ENCODE measurements around the gene RENBP. TPM values are rescaled to one million over a fixed set of nuclear protein-coding genes. Genes with fewer than 3 reads are reported as not detected.
"Not testable (repeated sequence)": the region's sequence is repeated elsewhere in the genome, so short reads cannot be mapped to it uniquely, and the experiment has no call there.

Gene RENBP
- 13.9 and 35.9 TPM in 2 replicates for total RNA-seq

DNA sequence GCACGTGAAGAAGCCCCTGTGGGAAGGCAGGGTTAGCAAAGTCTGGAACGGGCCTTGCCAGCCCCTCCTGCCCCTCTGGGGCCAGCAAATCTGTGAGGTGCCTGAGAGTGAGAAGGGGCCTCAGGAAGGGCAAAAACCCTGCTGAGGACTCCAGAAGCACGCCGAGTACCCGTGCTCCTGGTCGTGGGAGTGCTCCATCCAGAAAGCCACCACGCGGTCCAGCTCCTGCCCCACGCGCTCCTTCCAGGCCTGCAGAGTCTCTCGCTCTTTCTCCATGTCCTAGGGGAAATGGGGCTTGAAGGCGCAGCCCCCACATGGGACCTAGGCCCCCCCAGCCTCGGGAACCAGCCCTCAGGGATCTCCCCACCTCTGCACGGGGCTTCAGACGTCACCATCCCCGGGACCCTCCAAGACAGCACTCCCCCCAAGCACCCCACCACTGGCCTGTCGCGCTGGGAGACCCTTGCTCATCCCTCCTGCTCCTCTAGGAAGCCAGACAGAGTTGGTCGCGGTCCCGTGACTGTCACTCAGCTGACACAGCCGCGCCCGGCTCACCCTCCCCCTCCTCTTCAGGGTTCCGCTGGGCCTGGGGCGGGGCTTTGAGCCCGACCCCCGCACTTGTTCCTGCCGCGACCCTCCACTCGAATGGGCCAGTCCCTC lies at the start of gene RENBP:
TSS of gene RENBP (minus strand) at position 504 of the 660 bp plus-strand sequence. CDS start at position 471, 33 bp downstream.
- peak in 1 of 2 donors; percentile 64 for DNase-seq (ENCODE audit: low read depth in 2 of 2)

- no peak for DNase-seq (ENCODE audit: low read depth in 2 of 2)
Measured at GRCh38 chrX:153993978-153994377, 49.5 kb upstream of the RENBP start.

GRCh38 chrX:153993079-153993478 lies 48.6 kb upstream of the RENBP start:
- DNase-seq (ENCODE audit: low read depth in 2 of 2) = no peak

DNA sequence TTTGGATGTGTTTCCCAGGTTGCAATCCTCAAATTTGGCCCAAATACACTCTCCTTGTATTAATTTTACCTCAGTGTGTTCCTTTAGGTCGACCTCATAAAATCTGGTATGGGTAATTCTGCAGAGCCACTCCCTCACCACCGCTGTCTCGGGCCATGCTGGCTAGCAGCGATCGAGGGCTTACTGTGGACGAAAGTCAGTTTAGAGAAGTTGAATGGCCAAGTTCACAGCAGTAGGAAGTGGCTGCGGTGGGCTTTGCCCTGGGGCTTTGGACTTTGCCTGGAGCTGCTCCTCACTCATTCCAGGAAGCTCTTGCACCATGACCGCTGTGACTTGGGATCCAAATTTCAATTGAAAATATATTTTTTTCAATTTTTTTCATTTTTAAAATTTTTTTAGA lies 47.7 kb upstream of the RENBP start:
- no peak for DNase-seq (ENCODE audit: low read depth in 2 of 2)

DNA sequence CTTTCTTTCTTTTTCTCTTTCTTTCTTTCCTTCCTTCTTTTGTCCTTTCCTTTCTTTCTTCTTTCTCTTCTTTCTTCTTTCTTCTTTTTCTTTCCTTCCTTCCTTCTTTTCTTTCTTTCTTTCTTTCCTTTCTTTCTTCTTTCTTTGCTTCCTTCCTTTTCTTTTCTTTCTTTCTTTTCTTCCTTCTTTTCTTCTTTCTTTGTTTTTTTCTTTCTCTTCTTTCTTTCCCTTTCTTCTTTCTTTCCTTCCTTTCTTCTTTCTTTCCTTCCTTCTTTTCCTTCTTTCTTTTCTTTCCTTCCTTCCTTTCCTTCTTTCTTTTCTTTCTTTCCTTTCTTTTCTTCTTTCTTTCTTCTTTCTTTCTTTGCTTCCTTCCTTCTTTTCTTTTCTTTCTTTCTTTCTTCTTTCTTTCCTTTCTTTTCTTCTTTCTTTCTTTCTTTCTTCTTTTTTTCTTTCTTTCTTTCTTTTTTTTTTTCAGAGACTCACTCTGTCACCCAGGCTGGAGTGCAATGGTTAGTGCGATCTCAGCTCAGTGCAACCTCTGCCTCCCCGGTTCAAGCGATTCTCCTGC lies 46.7 kb upstream of the RENBP start:
- no peak for DNase-seq (ENCODE audit: low read depth in 2 of 2)

GRCh38 chrX:153989973-153990655 lies 45.7 kb upstream of the RENBP start:
- DNase-seq (ENCODE audit: low read depth in 2 of 2) = no peak

DNA sequence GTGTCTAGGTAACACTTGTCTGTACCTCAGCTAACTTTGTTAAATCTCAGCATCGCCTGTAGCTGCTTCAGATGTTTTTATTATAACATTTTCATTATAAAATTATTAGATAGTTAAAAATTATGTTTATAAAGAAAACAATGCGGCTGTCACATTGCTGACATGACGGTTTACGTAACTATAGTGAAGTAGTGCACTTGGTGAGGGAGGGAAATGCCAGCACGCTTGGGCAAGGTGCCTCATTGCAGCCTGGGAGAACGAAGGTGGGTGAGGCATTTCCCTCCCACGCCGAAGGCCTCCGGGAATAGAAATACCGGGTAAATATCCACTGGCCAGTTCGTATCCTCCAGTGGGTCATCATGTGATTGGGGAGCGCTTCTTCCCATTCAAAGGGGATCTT lies 44.0 kb upstream of the RENBP start:
- no peak for DNase-seq (ENCODE audit: low read depth in 2 of 2)

GRCh38 chrX:153984351-153985178 lies 40.1 kb upstream of the RENBP start:
- DNase-seq (ENCODE audit: low read depth in 2 of 2) = peak in 1 of 2 donors; percentile 17

GRCh38 chrX:153983321-153983801 lies 38.9 kb upstream of the RENBP start:
- DNase-seq (ENCODE audit: low read depth in 2 of 2) = no peak

DNA sequence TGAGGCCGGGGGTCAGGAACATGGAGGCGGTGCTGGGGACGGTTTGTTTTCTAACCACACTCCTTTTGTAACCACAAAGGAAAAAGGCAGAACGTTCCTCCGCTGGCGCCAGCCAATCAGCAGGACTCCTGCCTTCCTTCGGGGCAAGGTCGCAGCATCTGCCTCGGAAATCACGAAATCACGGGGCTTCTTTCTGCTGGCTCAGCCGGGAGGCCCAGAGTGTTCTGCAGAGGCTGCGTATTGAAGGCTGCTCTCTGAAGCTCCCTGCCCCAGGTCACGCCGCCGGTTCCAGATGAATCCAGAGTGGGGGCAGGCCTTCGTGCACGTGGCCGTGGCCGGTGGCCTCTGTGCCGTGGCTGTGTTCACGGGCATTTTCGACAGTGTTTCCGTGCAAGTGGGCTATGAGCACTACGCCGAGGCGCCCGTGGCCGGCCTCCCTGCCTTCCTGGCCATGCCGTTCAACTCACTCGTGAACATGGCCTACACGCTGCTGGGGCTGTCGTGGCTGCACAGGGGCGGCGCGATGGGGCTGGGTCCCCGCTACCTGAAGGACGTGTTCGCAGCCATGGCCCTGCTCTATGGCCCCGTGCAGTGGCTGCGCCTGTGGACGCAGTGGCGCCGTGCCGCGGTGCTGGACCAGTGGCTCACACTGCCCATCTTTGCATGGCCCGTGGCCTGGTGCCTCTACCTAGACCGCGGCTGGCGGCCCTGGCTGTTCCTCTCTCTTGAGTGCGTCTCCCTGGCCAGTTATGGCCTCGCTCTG lies 37.5 kb upstream of the RENBP start:
- no peak for DNase-seq (ENCODE audit: low read depth in 2 of 2)

DNA sequence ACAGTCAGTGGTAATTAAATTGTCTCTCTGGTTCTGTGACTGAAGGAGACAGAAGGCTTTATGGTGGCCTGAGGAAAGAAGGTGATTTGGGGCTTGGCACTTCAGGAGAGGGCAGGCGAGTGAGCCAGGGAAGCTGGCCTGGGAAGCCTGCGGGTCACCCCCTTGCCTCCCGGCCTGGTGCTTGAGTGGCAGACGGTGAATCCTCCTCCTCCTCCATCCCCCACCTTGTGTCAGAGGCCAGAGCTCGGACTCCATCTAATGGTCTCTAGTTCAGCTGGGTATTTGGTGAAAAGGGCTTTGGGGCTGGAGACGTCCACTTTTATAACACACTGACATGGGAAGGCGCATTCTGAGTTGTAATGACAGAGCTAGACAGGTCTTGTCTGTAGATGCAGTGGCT lies 36.8 kb upstream of the RENBP start:
- DNase-seq (ENCODE audit: low read depth in 2 of 2) = no peak

DNA sequence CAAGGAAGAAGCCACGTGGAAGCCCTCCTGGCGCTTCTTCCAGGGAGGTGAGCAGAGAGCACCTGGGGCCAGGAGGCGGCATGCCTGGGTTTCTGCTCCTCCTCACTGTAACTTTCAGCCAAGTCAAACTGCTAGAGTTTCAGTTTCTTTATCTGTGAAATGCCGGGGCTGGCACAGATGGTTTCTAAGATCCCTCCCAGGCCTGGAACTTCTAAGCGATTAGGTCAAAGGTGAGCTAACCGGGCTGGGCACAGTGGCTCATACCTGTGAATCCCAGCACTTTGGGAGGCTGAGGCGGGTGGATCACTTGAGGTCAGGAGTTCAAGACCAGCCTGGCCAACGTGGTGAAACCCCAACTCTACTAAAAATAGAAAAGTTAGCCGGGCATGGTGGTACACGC lies 36.0 kb upstream of the RENBP start:
- not testable (repeated sequence) for DNase-seq (ENCODE audit: low read depth in 2 of 2)

DNA sequence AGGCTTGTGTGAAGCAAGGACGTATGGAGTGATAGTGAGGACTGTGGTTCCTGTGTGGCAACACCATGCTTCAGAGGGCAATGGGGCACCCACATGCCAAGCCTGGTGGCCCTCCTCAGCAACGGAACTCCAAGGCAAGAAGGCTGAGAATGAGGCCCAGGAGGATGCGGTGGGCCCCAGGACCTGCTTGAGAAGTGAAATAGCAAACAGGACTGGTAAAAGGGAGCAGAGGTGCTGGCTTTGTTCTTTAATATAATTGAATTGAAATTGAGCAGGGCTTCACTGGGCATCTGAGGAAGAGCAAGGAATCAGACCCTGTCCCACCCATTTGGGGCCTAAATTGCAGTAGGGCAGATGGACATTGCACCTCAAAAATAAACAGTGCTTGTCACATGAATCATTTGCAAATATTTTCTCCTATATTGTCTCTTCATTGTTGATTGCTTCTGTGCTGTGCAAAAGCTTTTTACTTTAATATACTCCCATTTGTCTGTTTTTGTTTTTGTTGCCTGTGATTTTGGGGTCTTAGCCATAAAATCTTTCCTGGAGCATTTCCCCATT lies 30.4 kb upstream of the RENBP start:
- DNase-seq (ENCODE audit: low read depth in 2 of 2) = no peak

DNA sequence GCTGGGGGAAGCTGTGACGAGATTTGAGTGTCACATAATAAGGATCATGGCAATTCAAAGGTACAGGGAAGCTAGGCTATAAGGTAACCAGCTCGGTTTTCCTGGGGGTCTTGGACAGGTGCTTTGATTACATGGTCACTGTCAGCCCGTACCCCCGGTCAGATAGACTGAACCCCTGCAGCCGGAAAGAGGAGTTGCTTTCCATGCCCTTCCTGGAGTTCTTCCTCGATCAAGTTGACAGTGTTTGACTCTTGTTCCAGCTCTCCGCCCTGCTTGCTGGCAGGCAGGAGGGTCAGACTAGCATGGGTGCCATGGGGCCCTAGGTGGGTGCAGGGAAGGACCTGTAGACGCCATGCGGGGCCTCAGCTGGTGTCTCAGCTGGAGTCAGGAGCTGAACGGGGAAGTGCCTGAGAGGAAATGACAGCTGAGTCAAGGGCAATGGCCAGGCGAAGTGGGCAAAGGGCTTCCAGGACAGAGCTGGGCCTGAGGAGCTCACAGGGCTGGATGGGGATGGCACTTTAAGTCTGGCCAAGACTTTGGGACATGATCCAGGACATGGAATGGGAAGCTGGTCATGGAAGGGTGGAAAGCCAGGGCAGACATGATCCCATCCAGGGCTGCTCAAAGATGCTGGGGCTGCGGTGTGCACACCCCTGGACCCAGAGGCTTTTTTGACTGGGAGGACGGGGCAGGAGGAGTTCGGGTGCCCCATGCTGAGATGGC lies 29.7 kb upstream of the RENBP start:
- peak in 1 of 2 donors; percentile 35 for DNase-seq (ENCODE audit: low read depth in 2 of 2)

DNA sequence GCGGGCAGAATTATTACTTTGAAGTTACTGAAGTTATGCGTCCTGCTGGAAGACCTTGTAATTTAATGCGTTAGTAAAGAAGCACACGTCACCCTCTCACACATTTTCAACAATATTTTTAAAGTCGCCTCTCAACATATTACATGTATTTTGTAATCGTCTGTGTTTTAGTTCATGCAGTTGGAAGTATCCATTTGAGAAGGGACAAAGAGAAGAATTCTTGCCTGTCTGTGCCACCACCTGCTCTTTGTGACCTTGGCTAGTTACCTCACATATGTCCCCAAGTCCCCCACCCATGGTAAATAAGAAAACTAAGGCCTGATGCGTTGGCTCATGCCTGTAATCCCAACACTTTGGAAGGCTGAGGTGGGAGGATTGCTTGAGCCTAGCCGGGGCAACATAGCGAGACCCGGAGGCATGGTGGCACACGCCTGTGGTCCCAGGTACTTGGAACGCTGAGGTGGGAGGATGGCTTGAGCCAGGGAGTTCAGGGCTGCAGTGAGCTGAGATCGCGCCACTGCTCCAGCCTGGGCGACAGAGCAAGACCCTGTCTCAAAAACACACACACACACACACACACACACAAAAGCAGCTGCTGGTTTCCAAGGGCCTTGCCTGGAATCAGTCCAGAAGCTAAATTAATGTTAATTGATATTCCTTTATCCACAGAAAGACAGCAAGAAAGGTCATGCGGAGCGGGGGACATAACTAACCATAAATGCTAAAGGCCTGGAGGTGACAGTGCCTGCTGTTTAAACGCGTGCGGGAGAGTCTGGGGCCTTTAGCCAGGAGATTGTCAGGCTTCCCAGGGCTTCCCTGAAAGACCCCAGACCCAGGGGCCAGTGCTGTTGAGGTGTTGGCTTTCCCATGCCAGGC lies 28.9 kb upstream of the RENBP start:
- no peak for DNase-seq (ENCODE audit: low read depth in 2 of 2)

DNA sequence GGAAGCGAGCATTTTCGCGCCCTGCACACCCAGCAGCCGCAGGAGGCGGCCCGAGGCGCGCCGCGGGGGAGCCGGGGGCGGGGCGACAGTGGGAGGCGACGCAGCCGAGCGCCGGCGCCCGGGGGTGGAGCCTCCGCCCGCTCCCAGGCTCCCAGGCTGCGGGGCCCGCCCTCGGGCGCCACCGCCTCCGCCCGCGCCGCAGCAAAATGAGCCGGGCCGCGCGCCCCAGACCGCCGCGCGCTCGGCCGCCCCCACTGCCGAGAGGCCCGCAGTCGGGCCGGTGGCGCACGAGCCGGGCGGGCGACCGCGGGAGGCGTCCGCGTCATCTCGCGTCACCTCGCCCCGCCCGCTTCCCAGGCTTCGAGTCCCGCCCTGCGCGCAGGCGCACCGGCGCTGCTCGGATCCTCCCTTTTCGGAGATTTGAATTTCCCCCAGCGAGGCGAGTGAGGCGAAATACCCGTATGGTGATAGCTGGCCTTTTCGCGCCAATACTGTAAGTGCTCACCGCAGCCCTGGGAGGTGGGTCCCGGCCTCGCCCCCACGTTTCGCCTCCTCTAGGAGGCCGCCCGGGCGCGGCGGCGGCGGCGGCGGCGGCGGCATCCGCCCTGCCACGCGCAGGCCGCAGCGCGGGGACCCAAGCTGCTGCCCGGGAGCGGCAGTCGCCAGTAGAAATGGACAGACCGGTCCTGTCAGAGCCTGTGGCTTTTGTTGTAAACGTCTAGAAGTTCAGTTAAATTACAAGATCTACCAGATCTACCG lies 28.1 kb upstream of the RENBP start, which contains the start of gene TMEM187:
TSS of gene TMEM187 (plus strand) at position 387 of the 759 bp plus-strand sequence. CDS start 9,309 bp downstream, outside the sequence.
- DNase-seq (ENCODE audit: low read depth in 2 of 2) = peak; percentile 85 to 91

DNA sequence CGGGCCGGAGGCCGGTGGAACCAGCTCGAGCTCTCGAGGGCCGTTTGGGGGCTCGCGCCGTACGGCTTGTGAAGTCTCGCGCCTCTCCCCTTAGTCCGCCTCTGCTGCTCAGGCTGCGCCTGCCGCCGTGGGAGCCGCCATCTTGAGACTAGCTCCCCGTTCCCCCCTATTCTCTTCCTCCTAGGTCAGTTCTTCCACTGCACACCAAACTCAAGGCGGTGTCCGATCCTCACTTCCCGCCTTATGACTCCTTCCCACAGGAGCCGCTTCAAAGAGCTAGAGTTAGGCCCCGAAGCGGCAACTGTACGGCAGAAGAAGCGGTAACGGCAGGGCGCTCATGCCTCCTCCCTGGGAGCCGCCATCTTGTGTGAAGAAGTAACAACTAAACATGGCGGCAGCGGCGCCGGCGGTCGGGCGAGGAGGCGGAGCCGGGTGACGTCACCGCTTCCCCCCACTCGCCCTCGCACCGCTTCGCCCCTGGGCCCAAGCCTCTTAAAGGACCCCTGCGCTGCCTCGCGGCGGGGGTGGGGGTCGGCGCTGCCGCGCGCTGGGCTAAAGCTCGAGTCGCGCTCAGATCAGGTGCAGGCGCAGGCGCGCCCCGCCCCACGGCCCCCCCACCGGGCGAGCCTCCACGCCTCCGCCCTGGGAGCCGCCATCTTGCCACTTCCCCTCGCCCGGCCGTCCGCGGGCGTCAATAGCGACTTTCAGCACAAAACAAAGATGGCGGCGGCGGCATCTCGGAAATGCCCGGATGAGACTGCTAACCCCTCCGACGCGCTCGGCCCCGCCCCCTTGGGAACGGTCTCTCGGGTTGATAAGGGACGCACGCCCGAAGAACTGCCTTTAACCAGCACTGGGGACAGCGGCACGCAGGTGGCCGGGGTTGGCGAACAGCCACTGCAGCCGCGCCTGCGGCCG lies 27.3 kb upstream of the RENBP start, which contains the start of gene HCFC1:
TSS of gene HCFC1 (minus strand) at position 369 of the 918 bp plus-strand sequence. CDS start 978 bp downstream, outside the sequence.
- DNase-seq (ENCODE audit: low read depth in 2 of 2) = peak; percentile 89 to 94
